ENCODE results near the gene CAB39.

CAB39 gene

GRCh38 chr2:230757476-230757875 lies 44.8 kb downstream of the CAB39 start:
- no peak for DNase-seq (ENCODE audit: low read depth)

GRCh38 chr2:230758566-230759480 lies 46.2 kb downstream of the CAB39 start:
- DNase-seq (ENCODE audit: low read depth) = no peak

GRCh38 chr2:230759481-230760167 lies 47.0 kb downstream of the CAB39 start:
- no peak for DNase-seq (ENCODE audit: low read depth)

- DNase-seq (ENCODE audit: low read depth) = no peak
These were observed 49.1 kb downstream of the CAB39 start for GRCh38 chr2:230761704-230762103.

- no peak for DNase-seq (ENCODE audit: low read depth)
These were observed 49.8 kb downstream of the CAB39 start for GRCh38 chr2:230762317-230762896.

- no peak for DNase-seq (ENCODE audit: low read depth)
These were observed 51.7 kb downstream of the CAB39 start for GRCh38 chr2:230764346-230764745.

GRCh38 chr2:230765611-230766300 lies 53.1 kb downstream of the CAB39 start:
- no peak for DNase-seq (ENCODE audit: low read depth)

GRCh38 chr2:230767862-230768388 lies 55.3 kb downstream of the CAB39 start:
- DNase-seq (ENCODE audit: low read depth) = no peak

GRCh38 chr2:230770804-230771203 lies 58.2 kb downstream of the CAB39 start:
- no peak for DNase-seq (ENCODE audit: low read depth)

- no peak for DNase-seq (ENCODE audit: low read depth)
These were observed 59.5 kb downstream of the CAB39 start for GRCh38 chr2:230772156-230772555.

GRCh38 chr2:230773039-230773773 lies 60.6 kb downstream of the CAB39 start:
- DNase-seq (ENCODE audit: low read depth) = no peak

- DNase-seq (ENCODE audit: low read depth) = no peak
These were observed 61.8 kb downstream of the CAB39 start for GRCh38 chr2:230774348-230774951.

GRCh38 chr2:230775737-230776136 lies 63.1 kb downstream of the CAB39 start:
- no peak for DNase-seq (ENCODE audit: low read depth)

GRCh38 chr2:230777721-230778120 lies 65.1 kb downstream of the CAB39 start:
- DNase-seq (ENCODE audit: low read depth) = no peak

- DNase-seq (ENCODE audit: low read depth) = no peak
These were observed 65.9 kb downstream of the CAB39 start for GRCh38 chr2:230778350-230779063.

- no peak for DNase-seq (ENCODE audit: low read depth)
These were observed 66.5 kb downstream of the CAB39 start for GRCh38 chr2:230779126-230779525.

- no peak for DNase-seq (ENCODE audit: low read depth)
These were observed 67.0 kb downstream of the CAB39 start for GRCh38 chr2:230779607-230780006.

- DNase-seq (ENCODE audit: low read depth) = no peak
These were observed 68.6 kb downstream of the CAB39 start for GRCh38 chr2:230781130-230781797.

GRCh38 chr2:230783101-230783500 lies 70.5 kb downstream of the CAB39 start:
- DNase-seq (ENCODE audit: low read depth) = no peak

GRCh38 chr2:230784795-230785194 lies 72.2 kb downstream of the CAB39 start:
- no peak for DNase-seq (ENCODE audit: low read depth)

All from activated T-helper 9 cell treated with anti-CD3 and anti-CD28 coated beads, Interleukin-2, amount 50 U/mL, for 16 hours (primary cell).